Gastroesophageal sphincter (tissue), 3 donors: ENCODE data around the gene PWWP2B.

Experiments used
- EP300 ChIP-seq: sonication (generic); formaldehyde crosslinking; IDR thresholded peaks from one replicate; pipeline ENCODE4 v1.6.1; 2017; ENCODE audit warnings: antibody characterized with exemption, mild to moderate bottlenecking
- POLR2A ChIP-seq, 2 donors: fragments of 450-650 bp; IDR thresholded peaks; one replicate each; pipeline ENCODE4 v1.6.1; 2017; ENCODE audit warnings: antibody characterized with exemption in 2 of 2, mild to moderate bottlenecking in 2 of 2, moderate library complexity in 1 of 2
- POLR2AphosphoS5 ChIP-seq: sonication (generic); formaldehyde crosslinking; IDR thresholded peaks from one replicate; pipeline ENCODE4 v1.6.1; 2017; ENCODE audit warnings: antibody characterized with exemption
- TF ChIP-seq, protein P1 (sequence below), 4 experiments: fragments of 200-600 bp in 2 of 4; fragments of 450-650 bp in 2 of 4; sonication (generic) in 1 of 4; IDR thresholded peaks; one replicate each; pipeline ENCODE4 v1.5.1; 2017 to 2019; ENCODE audit warnings: antibody characterized with exemption in 4 of 4, mild to moderate bottlenecking in 2 of 4, moderate library complexity in 2 of 4

DNA sequence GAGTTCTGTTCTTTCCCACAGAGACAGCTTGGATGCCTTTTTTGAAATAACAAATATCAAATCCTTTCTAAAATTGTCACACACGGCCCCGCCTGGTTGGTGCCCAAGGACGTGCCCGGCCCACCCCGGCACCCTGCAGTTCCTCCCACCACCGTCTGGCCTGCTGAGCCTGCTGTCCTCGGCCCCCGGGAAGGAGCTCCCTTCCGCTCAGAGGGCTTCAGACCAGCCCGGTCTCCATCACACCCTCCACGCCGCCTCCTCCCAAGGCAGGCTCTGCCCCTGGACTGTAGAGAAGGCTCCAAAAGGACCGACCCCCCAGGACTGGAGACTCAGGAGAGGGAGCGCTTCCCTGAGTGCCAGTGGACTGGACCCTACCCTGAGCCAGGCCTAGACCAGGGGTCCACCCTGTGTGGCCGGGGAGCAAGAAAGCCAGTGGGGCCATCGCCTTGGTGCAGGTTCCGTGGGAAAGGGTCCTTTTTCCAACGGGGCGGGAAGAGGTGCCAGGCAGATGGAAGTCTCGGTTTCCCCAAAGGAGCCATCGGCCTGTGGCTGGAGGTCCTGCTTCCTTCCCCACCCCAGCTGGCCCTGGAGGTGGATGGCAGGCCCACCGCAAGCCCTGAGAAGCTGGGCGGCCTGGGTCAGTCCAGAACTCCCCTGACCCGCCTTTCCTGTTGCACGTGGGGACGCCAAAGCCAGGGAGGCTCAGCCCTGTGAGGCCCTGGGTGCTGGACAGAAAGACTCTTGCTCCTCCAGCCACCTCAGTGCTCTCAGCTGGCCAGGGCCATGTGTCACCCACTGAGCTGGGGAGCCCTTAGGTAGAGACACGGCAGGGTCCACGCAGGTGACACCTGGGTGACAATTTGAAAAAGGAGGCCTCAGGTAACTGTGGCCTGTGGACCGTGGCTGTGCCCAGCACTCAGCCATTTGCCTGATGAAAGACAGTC is 69.8 kb downstream of the PWWP2B start:
- TF ChIP-seq, protein P1, sequence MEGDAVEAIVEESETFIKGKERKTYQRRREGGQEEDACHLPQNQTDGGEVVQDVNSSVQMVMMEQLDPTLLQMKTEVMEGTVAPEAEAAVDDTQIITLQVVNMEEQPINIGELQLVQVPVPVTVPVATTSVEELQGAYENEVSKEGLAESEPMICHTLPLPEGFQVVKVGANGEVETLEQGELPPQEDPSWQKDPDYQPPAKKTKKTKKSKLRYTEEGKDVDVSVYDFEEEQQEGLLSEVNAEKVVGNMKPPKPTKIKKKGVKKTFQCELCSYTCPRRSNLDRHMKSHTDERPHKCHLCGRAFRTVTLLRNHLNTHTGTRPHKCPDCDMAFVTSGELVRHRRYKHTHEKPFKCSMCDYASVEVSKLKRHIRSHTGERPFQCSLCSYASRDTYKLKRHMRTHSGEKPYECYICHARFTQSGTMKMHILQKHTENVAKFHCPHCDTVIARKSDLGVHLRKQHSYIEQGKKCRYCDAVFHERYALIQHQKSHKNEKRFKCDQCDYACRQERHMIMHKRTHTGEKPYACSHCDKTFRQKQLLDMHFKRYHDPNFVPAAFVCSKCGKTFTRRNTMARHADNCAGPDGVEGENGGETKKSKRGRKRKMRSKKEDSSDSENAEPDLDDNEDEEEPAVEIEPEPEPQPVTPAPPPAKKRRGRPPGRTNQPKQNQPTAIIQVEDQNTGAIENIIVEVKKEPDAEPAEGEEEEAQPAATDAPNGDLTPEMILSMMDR (IDR thresholded peaks at IDR 0.05) = peak in 2 of 4 experiments; percentile 28 to 37
- TF ChIP-seq POLR2AphosphoS5 (no peak), POLR2A (IDR thresholded peaks at IDR 0.05) (no peak), EP300 (no peak)
